Cardiac muscle cell (in vitro differentiated cells and primary cell): ENCODE measurements around the gene RPIA. TPM values are rescaled to one million over a fixed set of nuclear protein-coding genes. Genes with fewer than 3 reads are reported as not detected.

ENCODE experiments used
- DNase-seq, 2 donors: peaks; one replicate each; pipeline versions ENCODE4 v3.0.0 to v3.0.0-alpha.2; 2010 to 2017; ENCODE audit warnings: low read depth in 1 of 2, low spot score in 1 of 2
- H3K27ac ChIP-seq: fragments of 200-600 bp; sonication (generic); 2 replicates; pipeline ENCODE4 v1.5.1; 2016
- H3K27me3 ChIP-seq: fragments of 200-600 bp; sonication (generic); 2 replicates; pipeline ENCODE4 v1.6.0; 2016; ENCODE audit warnings: control low read depth
- H3K36me3 ChIP-seq: fragments of 200-600 bp; sonication (generic); 2 replicates; pipeline ENCODE4 v1.5.1; 2016; ENCODE audit warnings: control low read depth
- H3K4me1 ChIP-seq: fragments of 200-600 bp; sonication (generic); 2 replicates; pipeline ENCODE4 v1.8.1; 2017; ENCODE audit warnings: low read depth, mild to moderate bottlenecking, mixed run types
- H3K4me3 ChIP-seq: fragments of 200-600 bp; sonication (generic); 2 replicates; pipeline ENCODE4 v1.5.1; 2016; ENCODE audit warnings: mild to moderate bottlenecking
- H3K9me3 ChIP-seq: fragments of 200-600 bp; sonication (generic); 2 replicates; pipeline ENCODE4 v1.5.1; 2017; ENCODE audit warnings: low read depth, mild to moderate bottlenecking, control low read depth
- CTCF ChIP-seq: IDR thresholded peaks from 2 replicates; pipeline ENCODE4 v1.5.1; 2012; ENCODE audit warnings: low read depth, mild to moderate bottlenecking, low read length
- polyA plus RNA-seq: library from polyadenylated mRNA; unstranded; fragments of >200 nt; fragmentation: Nextera tagmentation; extraction: Ambion mirVana; gene quantifications from 2 replicates; pipeline ENCODE4 v1.2.1, GENCODE V29; 2016
- total RNA-seq: library from RNA; depleted of rRNA; stranded (reverse); fragments of >200 nt; gene quantifications from 2 replicates; pipeline ENCODE4 v1.2.3, GENCODE V29; 2016

The RPIA gene
- total and polyA plus RNA-seq, 2 experiments from 2014 or later, result 8.8 to 19.5 TPM

- no peak overlapping the region for H3K27ac ChIP-seq
- no peaks in the 10 kb centered on the region for H3K4me1 ChIP-seq
- H3K36me3 ChIP-seq, result no peaks in the 10 kb centered on the region
- H3K27me3 ChIP-seq, result no peaks in the 10 kb centered on the region
- no peak overlapping the region for H3K4me3 ChIP-seq
- no peak for TF ChIP-seq CTCF
- H3K9me3 ChIP-seq, result no peaks in the 10 kb centered on the region
- no peak for DNase-seq
Observed at GRCh38 chr2:88736437-88736836, 45.0 kb downstream of the RPIA start.

- Histone ChIP-seq H3K27me3 (no peaks in the 10 kb centered on the region), H3K36me3 (no peaks in the 10 kb centered on the region), H3K4me3 (no peak overlapping the region), H3K9me3 (no peaks in the 10 kb centered on the region), H3K27ac (peak overlapping the region; percentile 11), H3K4me1 (no peaks in the 10 kb centered on the region)
- peak in 1 of 2 donors; percentile 73 for DNase-seq
- no peak for TF ChIP-seq CTCF
Observed at GRCh38 chr2:88737385-88737784, 45.9 kb downstream of the RPIA start.

GRCh38 chr2:88738271-88738670, 46.8 kb downstream of the RPIA start:
- Histone ChIP-seq H3K9me3 (no peaks in the 10 kb centered on the region), H3K27ac (no peak overlapping the region), H3K4me1 (no peaks in the 10 kb centered on the region), H3K27me3 (no peaks in the 10 kb centered on the region), H3K4me3 (no peak overlapping the region), H3K36me3 (no peaks in the 10 kb centered on the region)
- DNase-seq, result peak in 1 of 2 donors; percentile 68
- no peak for TF ChIP-seq CTCF

- peak; percentile 94 for TF ChIP-seq CTCF
- no peaks in the 10 kb centered on the region for H3K9me3 ChIP-seq
- H3K36me3 ChIP-seq, result no peaks in the 10 kb centered on the region
- peak; percentile 74 to 83 for DNase-seq
- no peaks in the 10 kb centered on the region for H3K4me1 ChIP-seq
- no peak overlapping the region for H3K27ac ChIP-seq
- no peaks in the 10 kb centered on the region for H3K27me3 ChIP-seq
- no peak overlapping the region for H3K4me3 ChIP-seq
Observed at GRCh38 chr2:88739985-88740600, 48.6 kb downstream of the RPIA start.

- no peak overlapping the region for H3K4me3 ChIP-seq
- no peak overlapping the region for H3K27ac ChIP-seq
- DNase-seq, result no peak
- no peaks in the 10 kb centered on the region for H3K27me3 ChIP-seq
- H3K4me1 ChIP-seq, result no peaks in the 10 kb centered on the region
- no peaks in the 10 kb centered on the region for H3K9me3 ChIP-seq
- no peak for TF ChIP-seq CTCF
- peaks cover 9% of the 10 kb centered on the region for H3K36me3 ChIP-seq
Observed at GRCh38 chr2:88746929-88747490, 55.5 kb downstream of the RPIA start.
